ENCODE measurements around the gene SATB1. TPM values are rescaled to one million over a fixed set of nuclear protein-coding genes. Genes with fewer than 3 reads are reported as not detected.

SATB1 gene
- polyA plus RNA-seq, 2 of the 4 experiments (the other 2 are of a cell fraction) = 0.05 TPM; not detected in 1

- TF ChIP-seq ATOH8 (CRISPR knock-in tag; IDR thresholded peaks at IDR 0.05; ENCODE audit: low read depth) (no peak), HDAC2 (IDR thresholded peaks at IDR 0.05) (no peak), MYC (IDR thresholded peaks at IDR 0.05; ENCODE audit: borderline replicate concordance, low read length) (no peak), BCL3 (IDR thresholded peaks at IDR 0.05) (no peak), RAD21 (conservative IDR thresholded peaks at IDR 0.05 in 1 of 2, IDR thresholded peaks at IDR 0.05 in 1 of 2) (no peak), GATA3 (IDR thresholded peaks at IDR 0.05; ENCODE audit: borderline replicate concordance) (no peak)
Measured at GRCh38 chr3:18411541-18411940, 13.6 kb downstream of the SATB1 start (continued).

GRCh38 chr3:18410205-18410604 is 14.9 kb downstream of the SATB1 start:
- ChIA-PET POLR2A (no interaction called here), CTCF (interaction anchor here (1.6 kb wide), 1 partner anchor 21 kb away, joined by 8 read pairs; no protein-coding TSS in a partner anchor)
- no peak overlapping the region for H3K27ac ChIP-seq
- ATAC-seq (no peak), DNase-seq (ENCODE audit: low read depth in 1 of 2, low spot score in 1 of 2) (no peak), FAIRE-seq (no peak)
- 41% methylated on average over 6 of the region's 6 CpGs for WGBS (ENCODE audit: missing lambda C conversion rate)
- no peak for TF ChIP-seq KDM5A (IDR thresholded peaks at IDR 0.05)
- TF ChIP-seq ZSCAN20 (CRISPR knock-in tag; IDR thresholded peaks at IDR 0.05) = no peak
- no peak for TF ChIP-seq USF2 (IDR thresholded peaks at IDR 0.05)
- TF ChIP-seq REST (IDR thresholded peaks at IDR 0.05) = no peak
- TF ChIP-seq JUN (IDR thresholded peaks at IDR 0.05) = no peak
- no peak for TF ChIP-seq CBX2 (IDR thresholded peaks at IDR 0.05; ENCODE audit: borderline replicate concordance, low read depth)
- no peak for TF ChIP-seq RCOR1 (IDR thresholded peaks at IDR 0.05; ENCODE audit: low read depth, low read length)
- no peak for TF ChIP-seq ZC3H11A (IDR thresholded peaks at IDR 0.05)
- TF ChIP-seq EHF (CRISPR knock-in tag; IDR thresholded peaks at IDR 0.05) = no peak
- no peak for TF ChIP-seq NPAS2 (CRISPR knock-in tag; IDR thresholded peaks at IDR 0.05; ENCODE audit: borderline replicate concordance)
- no peak for TF ChIP-seq ATOH8 (CRISPR knock-in tag; IDR thresholded peaks at IDR 0.05; ENCODE audit: low read depth)
- TF ChIP-seq EP300 (IDR thresholded peaks at IDR 0.05) = no peak
- no peak for TF ChIP-seq ZNF302 (CRISPR knock-in tag; IDR thresholded peaks at IDR 0.05)
- no peak for TF ChIP-seq POLR2A (IDR thresholded peaks at IDR 0.05; ENCODE audit: low read length)
- no peak for TF ChIP-seq HDAC2 (IDR thresholded peaks at IDR 0.05)
- H3K4me1 ChIP-seq = no peaks in the 10 kb centered on the region
- H3K4me3 ChIP-seq = no peak overlapping the region
- no peaks in the 10 kb centered on the region for H3K9me3 ChIP-seq
- H3K4me2 ChIP-seq = no peak overlapping the region
